GM19372 (cell line): ENCODE data around the gene CARD18.
"Not testable (repeated sequence)": the region's sequence is repeated elsewhere in the genome, so short reads cannot be mapped to it uniquely, and the experiment has no call there.

Experiments
- ATAC-seq: cut with Tn5 transposase; IDR thresholded peaks from one replicate; pipeline ENCODE4 v1.9.1; 2021; ENCODE audit warnings: mild to moderate bottlenecking, low read depth, moderate library complexity; ENCODE audit not compliant: unreplicated experiment

The CARD18 gene

DNA sequence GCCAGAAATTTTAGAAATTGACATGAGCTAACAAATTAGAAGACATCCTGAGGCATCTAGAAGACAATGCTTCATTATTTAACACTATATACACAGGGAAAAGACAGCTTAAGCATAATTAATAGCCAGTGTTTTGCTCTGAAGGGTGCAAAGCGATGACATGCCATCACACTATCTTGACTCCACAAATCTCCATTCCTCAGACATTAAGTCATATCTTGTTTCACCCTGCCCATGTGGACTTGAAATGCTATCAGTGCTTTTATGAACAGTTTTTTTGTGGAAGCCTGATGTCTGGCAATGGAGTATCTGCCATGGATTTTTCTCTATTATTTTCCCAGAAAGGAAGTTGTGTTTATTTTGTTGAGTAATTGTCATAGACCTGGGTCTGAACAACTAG lies 2.3 kb downstream of the CARD18 start:
- ATAC-seq, result no peak

DNA sequence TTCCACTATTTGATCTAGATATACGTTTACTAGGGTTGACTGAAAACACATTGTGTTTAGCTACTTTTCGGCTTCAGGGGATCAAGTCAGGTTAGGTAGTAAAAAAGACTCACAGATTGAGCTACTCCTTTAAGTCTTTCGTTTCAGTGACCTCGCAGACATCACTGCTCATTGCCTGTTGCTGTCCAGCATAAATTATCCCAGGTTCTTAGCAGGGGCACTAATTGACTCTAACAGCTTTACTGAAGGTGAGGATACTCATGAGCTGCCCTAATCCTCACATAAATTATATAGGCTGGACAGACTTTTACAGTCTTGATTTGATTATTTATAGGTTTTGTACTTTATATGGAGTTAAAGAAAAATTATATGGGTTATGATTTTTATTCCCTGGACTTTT lies 3.7 kb downstream of the CARD18 start:
- ATAC-seq, result no peak

DNA sequence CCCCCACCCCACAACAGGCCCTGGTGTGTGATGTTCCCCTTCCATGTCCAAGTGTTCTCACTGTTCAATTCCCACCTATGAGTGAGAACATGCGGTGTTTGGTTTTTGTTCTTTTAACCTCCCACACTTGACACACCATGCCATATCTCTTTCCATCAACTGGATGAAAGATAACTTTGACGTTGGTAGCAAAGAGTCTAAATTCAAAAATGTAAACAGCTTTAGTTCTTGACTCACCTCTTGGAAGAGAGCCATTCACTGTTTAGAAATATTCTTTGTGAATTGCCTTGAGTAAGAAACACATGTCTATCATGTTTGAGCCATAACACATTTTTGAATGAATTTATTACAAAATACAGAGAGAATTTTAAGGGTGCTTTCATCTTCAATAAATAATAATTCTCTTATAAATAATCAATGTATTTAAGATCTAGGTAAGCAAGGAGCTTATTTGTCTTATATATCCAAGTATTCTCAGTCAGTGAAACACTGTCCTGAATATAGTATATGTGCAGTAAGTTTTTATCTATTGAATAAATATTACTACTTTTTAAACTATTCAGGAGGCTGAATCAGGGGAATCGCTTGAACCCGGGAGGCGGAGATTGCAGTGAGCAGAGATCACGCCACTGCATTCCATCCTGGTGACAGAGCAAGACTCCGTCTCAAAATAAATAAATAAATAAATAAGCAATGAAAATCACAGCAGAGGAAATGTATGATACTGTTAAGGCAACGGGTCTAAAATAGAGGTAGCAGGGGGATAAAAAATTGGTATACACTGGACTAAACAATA lies 6.7 kb downstream of the CARD18 start:
- no peak for ATAC-seq

DNA sequence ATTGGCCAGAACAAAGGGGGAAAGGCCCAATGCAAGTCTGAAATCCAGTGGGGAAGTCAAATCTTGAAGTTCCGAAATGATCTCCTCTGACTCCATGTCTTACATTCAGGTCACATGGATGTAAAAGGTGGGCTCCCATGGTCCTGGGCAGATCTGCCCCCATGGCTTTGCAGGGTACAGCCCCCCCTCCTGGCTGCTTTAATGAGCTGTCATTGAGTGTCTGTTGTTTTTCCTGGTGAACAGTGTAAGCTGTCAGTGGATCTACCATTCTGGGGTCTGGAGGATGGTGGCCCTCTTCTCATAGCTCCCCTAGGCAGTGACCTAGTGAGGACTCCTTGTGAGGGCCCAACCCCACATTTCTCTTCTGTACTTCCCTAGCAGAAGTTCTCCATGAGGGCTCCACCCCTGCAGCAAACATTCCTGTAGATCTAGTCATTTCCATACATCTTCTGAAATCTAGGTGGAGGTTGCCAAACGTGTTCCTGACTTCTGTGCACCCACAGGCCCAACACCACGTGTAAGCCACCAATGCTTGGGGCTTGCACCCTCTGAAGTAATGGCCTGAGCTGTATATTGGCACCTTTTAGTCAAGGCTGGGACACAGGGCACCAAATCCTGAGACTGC lies 9.3 kb downstream of the CARD18 start:
- no peak for ATAC-seq

DNA sequence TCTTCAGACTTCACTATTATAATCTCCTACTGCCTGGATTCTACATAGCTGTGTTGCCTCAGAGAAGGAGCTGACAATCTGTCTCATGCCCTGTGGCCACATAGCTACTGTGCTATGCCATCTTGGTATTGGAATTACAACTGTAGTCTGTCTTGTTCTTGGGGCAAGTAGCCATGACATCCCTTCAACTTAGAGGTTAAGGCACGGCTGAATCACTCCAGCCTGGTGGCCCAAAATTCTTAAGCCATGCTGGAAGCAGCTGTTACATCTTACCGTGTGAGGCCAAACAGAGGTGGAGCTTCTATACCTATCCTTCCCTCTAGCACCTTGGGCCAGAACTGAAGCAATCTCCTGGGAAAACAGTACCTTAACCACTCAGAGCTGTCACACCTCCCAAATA lies 14.8 kb downstream of the CARD18 start:
- ATAC-seq, result no peak

DNA sequence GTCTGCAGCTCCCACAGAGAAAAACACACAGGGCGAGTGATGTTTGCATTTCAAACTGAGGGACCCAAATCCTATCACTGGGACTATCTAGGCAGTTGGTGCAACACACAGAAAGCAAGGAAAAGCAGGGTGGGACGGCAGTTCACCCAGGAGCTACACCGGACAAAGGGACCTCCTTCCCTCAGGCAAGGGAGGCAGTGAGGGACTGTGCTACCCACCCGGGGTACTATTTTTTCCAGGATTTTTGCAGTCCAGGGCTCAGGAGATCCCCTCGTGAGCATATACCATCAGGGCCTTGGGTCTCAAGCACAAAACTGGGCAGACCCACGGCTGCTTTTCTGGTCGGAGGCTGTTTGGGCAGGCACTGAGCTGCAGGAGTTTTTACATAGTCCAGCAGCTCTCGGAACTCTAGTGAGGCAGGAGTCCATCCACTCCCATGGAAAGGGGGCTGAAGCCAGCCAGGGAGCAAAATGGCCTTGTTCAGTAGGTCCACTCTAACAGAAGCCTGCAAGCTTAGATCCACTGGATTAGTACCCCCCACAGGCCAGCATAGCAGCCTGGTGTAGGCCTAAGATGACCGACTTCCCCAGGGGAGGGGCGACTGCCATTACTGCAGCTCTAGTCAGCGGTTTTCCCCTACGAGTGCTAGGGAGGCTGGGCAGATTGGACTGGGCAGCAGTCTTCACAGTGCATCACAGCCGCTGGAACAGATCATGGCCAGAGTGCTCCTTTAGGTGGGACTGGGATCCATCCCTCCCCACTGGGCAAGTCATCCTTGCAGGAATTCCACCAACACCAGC lies 28.2 kb downstream of the CARD18 start:
- no peak for ATAC-seq

DNA sequence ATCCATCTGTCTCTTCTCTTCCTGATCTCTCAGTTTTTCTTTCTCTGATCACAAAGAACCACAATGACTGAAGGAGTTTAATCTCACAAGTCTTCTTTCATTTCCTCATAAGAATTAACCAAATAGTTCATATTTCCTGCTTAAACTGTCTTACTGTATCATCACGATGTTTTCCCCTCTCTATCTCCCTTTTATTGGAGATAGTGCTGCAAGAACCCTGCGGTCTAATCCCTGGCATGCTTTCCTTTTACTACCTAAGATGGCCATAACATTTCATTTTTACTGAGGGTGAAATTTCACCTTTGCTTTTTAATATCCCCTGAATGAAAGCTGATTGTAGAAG lies 28.9 kb downstream of the CARD18 start:
- no peak for ATAC-seq

DNA sequence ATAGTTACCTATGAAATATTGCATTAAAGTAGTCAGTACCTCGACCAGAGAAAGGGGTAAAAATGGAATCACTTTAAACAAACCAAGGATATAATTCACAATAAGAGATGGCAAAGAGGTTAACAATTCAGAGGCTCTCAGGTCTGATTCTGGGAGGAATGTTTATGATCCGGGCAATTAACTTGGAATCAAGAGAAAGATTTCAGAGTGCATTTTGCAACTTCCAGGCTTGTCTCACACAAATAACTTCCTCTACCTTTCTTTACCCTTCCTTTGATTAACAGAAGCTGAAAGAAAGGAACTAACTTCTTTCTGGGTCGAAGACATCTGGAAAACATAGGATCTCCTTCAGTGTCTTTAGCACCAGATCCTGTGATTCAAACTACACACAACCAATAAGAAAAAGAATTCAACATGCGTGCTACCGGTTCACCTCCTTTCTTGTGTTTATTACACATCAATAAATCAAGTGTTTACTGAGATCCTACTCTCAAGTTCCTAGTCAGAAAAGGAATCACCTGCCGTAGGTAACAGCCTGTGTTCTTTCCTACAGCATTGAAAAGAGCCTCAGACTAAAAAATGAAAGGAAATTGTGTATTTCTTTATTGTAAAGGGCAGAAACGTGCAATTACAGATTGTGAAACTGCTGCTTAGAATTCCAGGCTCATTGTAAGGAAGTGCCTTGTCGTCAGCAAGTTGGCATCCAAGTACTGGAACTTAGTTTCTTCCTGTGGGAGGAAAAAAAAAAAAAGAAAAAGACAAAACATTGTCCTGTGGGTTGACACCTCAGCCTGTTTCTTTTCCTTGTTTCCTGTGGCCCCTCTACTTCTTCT lies 29.5 kb downstream of the CARD18 start:
- no peak for ATAC-seq

DNA sequence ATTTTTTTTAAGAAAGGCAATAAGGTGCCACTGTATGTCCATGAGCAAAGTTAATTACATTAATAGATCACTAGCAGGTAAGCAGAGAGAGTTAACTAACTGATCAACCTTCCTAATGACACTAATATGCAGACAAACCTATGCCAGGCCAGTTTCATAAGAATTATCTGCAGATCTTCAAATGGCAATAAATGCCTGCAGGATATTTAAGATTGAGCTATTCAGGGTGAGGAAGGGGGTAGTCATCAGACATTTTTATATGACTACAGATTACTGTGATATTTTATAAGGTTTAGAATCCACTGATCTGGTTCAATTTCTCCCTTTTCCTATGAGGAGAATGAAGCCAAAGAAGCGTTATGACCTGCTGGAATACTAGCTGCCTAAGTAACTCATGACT lies 30.2 kb downstream of the CARD18 start:
- no peak for ATAC-seq

DNA sequence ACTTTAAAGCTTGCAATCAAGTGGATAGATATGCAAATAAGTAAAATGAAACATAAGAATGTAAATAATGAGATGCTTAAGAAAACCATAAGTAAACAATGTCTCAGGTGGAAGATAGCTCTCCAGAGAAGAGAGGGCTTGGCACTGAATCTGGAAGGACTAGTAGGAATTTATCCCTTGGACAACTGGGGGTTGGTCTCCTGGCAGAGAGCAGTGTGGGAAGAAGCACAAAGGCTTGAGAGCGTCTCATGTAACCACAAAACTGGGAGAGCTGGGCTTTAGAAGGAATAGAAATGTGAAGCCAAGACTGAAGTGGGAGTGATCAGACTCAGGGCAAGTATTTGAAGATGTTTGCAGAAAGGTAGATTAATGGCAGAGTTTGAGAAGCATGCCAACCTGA lies 31.3 kb downstream of the CARD18 start:
- no peak for ATAC-seq

DNA sequence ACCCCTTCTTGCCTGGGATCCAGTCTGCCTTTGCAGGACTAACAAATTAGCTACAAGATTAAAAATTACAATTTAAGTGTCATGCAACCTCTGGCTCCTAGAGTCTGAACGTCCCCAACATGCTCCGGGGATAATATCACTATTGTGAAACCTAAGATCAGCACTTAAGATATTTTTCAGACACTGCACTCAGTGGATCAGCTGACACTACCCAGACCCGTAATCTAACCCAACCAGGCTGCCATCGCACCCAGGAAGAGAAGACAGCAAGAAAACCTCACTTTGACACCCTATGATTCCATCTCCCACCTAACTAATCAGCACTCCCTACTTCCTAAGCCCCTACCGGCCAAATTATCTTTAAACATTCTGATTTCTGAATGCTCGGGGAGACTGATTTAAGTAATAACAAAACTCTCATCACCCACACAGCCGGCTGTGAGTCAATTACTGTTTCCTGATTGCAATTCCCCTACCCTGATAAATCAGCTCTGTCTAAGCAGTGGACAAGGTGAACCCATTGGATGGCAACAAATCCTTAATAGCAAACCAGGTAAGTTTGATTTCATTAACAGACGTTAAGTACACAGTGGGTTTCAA lies 32.2 kb downstream of the CARD18 start:
- ATAC-seq, result not testable (repeated sequence)

DNA sequence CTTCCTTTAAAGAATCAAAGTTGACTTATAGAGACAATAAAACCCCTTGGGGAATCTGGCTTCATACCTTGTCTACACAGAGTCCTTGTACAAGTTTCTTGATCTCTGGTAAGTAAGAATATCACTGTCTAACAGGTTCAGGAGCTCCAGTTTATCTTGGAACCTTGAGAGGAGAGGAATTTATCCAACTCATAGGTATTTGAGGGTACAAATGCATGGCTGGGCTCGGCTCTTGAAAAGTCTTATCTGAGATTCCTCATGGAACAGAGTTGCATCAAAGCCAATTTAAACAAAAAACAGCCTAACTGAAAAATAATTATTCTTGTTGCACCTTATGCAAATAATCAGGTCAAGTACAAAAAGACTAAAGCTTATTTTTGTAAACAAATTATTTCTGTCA lies 33.4 kb downstream of the CARD18 start:
- ATAC-seq, result no peak

DNA sequence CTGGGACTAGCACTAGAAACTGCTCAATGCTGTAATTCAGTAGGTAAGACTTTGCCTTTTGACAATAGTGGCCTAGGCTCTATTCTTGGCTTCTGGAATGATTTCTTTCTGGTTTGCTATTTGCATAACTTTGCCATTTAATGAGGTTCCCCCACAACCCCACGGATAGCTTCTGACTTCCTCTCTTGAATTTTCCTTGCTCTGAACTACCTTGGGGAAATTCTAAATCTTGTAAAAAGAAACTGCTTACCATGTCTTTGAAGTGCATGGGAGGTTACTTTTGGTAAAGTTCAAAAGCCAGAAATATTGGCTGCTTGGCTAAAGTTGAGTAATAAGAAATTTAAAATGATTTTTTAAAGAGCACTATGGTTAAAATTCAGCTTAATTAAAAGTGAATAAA lies 35.3 kb downstream of the CARD18 start:
- ATAC-seq, result no peak

DNA sequence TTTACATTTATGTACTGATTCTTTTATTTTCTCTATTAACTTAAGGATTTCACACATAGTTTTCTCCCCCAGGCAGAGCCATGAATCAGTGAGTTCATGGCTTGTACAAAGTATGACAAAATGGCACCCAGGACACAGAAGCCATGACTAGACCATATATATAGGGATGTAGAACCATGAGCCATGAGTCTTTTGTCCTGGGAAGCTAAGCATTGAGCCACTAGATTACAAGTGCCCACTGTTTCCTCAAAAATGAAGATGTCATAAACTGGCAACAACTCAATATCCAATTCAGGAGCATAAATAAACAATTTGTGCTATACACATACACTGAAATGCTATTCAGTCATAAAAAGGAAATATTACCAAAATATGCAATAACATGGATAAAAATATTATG lies 36.2 kb downstream of the CARD18 start:
- no peak for ATAC-seq

DNA sequence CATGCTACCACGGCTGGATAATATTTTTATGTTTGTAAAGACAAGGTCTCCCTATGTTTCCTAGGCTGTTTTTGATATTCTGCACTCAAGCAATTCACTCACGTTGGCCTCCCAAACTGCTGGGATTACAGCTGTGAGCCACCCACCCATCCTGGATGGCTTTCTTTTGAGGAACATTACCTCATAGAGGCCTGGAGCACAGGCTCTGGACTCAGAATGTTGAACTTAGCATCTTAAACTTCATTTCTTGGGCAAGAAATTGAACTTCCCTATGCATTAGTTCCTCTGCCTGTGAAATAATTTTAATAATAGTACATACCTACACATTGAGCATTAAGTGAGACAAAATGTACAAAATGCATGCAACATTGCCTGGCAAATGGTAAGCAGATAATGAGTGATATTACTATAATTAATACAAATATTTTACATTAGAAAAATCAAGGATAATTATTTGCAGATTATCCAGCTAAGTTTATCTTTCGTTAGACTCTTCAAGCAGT lies 37.4 kb downstream of the CARD18 start:
- ATAC-seq, result not testable (repeated sequence)

DNA sequence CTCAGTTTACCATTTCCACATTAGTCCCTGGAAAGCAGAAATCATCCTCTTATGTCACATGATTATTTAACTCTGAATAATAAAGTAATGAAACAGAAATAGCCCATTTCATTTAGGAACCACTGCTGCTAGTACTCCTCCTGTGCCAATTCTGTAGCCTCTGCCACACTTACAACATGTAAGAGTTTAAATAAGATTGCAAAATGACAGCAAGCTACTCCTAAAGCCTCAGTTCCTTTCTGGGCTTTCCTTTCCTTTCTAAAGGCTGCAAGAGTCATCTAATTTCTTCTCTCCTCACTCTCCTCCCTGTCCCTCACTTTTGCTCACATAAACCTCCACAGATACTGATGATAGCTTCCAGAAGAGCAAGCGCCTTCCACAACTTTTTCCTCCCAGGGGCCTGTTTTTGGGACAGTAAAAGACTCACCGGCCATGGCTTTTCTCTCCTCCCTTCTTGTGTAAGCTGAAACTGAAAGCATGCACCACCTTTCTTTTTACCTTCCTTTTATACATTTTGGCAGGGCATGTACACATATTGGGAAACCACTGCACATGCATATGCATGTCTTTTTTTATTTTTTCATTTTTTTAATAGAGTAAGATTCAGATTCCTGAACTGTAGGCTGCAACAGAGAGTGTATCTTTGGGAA lies 38.5 kb downstream of the CARD18 start:
- no peak for ATAC-seq

DNA sequence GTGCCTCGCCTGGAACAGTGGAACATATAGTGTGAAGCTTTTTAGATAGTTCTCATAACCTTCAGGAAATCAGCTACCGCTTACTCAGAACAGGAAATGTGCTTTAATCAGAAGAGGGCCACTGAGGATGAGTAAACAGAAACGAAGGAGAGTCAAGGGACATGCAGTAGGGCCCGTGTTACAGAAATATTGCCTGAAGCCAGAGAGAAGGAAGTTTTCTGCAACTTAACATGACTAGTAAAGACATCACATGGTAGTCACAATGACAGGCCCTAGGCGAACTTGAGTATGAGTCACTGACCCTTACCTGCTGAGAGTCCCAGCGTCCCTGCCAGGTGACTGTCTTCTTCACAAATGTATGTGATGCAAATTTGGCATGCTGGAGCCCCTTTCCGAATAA lies 39.4 kb downstream of the CARD18 start:
- ATAC-seq, result no peak

DNA sequence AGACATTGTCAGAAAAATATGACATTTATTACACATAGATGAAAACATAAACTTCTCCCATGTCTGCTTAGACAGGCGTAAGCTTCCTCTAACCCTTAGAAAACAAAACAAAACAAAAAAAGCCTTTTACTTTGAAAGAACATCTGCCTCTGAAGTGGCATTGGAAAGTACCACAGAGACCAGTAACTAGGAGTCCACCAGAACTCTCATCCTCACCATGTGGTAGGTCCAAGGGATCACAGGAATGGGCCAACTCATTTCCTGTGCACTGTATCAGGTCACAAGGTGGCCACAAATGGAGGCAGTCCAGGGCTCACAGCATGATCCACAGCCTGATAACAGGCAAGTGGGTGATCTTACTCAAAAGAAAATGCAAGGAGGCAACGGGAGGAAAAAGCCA lies 40.0 kb downstream of the CARD18 start:
- not testable (repeated sequence) for ATAC-seq
